Activated B cell treated with CpG ODN at 0.5 μM for 24 hours (primary cell): ENCODE results near the gene AGTR1. TPM values are rescaled to one million over a fixed set of nuclear protein-coding genes. Genes with fewer than 3 reads are reported as not detected.

Experiments used
- ATAC-seq: fragments of 200-7000 bp; cut with Tn5 transposase; one replicate; pipeline ENCODE4 v1.10.0; 2021; ENCODE audit warnings: low read depth, mild to moderate bottlenecking, moderate library complexity
- CTCF ChIA-PET: fragments of 350-600 bp; sonication (Branson Sonifier 250); formaldehyde crosslinking; loops from one replicate; lab custom pipeline; 2021; ENCODE audit warnings: antibody characterized with exemption; lab: Charles Lee
- POLR2A ChIA-PET: fragments of 350-600 bp; sonication (Branson Sonifier 250); formaldehyde crosslinking; loops from one replicate; lab custom pipeline; 2021; ENCODE audit warnings: antibody characterized with exemption; lab: Charles Lee
- DNase-seq: peaks from one replicate; pipeline ENCODE4 v3.0.0; 2022
- H3K27ac Mint-ChIP-seq: one replicate; pipeline ENCODE4 v1.8.0; 2020; ENCODE audit warnings: mixed read lengths
- H3K27me3 Mint-ChIP-seq: one replicate; pipeline ENCODE4 v1.8.0; 2021; ENCODE audit warnings: mixed read lengths
- H3K36me3 Mint-ChIP-seq: one replicate; pipeline ENCODE4 v1.8.0; 2021; ENCODE audit warnings: low read depth, mixed read lengths
- H3K4me1 Mint-ChIP-seq: one replicate; pipeline ENCODE4 v1.8.0; 2021; ENCODE audit warnings: mixed read lengths
- H3K4me3 Mint-ChIP-seq: one replicate; pipeline ENCODE4 v1.8.0; 2020; ENCODE audit warnings: mild to moderate bottlenecking, mixed read lengths
- H3K9me3 Mint-ChIP-seq: one replicate; pipeline ENCODE4 v1.8.0; 2020; ENCODE audit warnings: mixed read lengths
- intact Hi-C: fragments of 100-400 bp; cut with micrococcal nuclease; formaldehyde crosslinking; loops from one replicate; pipeline ENCODE4 v1.15.1; 2024
- total RNA-seq: library from RNA; stranded (reverse); gene quantifications from 2 replicates; pipeline ENCODE4 v1.2.3, GENCODE V29; 2022
- TF ChIP-seq, protein P1 (sequence below): fragments of 200-600 bp; IDR thresholded peaks from one replicate; pipeline ENCODE4 v1.8.0; 2022; ENCODE audit warnings: antibody characterized with exemption, mild to moderate bottlenecking

The AGTR1 gene
- total RNA-seq, 1 donor from 2014 or later, result not detected

DNA sequence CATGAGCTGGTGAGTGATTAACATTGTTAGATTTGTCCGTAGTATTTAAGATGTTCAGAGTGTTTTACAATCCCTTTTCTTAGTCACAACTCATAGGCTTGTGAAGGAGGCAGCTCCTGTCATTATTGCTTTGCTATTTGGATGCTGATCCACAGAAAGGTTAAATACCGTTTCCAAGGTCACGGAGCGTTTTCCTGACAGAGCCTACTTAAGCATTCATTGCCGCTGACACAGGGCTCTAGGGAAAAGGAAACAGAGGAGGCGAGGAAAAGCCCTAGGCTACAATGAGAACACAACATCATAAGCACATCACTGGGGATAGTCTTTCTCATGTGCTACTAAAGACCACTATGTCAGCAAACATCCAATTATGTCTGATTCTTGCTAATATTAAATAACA lies 91.4 kb downstream of the AGTR1 start:
- no peaks in the 10 kb centered on the region for H3K36me3 Mint-ChIP-seq
- H3K9me3 Mint-ChIP-seq, result no peaks in the 10 kb centered on the region
- H3K27me3 Mint-ChIP-seq, result peaks cover 1% of the 10 kb centered on the region
- ChIA-PET POLR2A (no interaction called here), CTCF (no interaction called here)
- TF ChIP-seq, protein P1, sequence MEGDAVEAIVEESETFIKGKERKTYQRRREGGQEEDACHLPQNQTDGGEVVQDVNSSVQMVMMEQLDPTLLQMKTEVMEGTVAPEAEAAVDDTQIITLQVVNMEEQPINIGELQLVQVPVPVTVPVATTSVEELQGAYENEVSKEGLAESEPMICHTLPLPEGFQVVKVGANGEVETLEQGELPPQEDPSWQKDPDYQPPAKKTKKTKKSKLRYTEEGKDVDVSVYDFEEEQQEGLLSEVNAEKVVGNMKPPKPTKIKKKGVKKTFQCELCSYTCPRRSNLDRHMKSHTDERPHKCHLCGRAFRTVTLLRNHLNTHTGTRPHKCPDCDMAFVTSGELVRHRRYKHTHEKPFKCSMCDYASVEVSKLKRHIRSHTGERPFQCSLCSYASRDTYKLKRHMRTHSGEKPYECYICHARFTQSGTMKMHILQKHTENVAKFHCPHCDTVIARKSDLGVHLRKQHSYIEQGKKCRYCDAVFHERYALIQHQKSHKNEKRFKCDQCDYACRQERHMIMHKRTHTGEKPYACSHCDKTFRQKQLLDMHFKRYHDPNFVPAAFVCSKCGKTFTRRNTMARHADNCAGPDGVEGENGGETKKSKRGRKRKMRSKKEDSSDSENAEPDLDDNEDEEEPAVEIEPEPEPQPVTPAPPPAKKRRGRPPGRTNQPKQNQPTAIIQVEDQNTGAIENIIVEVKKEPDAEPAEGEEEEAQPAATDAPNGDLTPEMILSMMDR, result no peak
- ATAC-seq, result no peak
- DNase-seq, result no peak
- intact Hi-C loops, result no loop called here
- no peak overlapping the region for H3K4me3 Mint-ChIP-seq
- H3K27ac Mint-ChIP-seq, result no peak overlapping the region
- H3K4me1 Mint-ChIP-seq, result no peaks in the 10 kb centered on the region

DNA sequence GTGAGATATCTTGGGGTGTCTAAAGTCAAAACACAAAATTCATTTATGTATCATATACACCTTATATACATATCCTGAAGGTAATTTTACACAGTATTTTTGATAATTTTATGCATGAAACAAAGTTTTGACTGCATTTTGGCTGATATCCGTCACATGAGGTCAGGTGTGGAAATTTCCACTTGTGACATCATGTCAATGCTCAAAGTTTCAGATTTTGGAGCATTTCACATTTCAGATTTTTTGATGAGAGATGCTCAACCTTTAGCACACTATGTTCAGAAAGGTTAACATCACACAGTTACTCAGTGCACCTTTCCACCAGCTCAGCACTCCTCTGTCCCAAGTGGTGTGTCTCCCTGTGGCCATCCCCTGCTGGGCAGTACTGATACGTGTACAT lies 92.2 kb downstream of the AGTR1 start:
- H3K27me3 Mint-ChIP-seq, result peaks cover 1% of the 10 kb centered on the region
- no peaks in the 10 kb centered on the region for H3K4me1 Mint-ChIP-seq
- no peaks in the 10 kb centered on the region for H3K9me3 Mint-ChIP-seq
- CTCF ChIA-PET, result no interaction called here
- H3K27ac Mint-ChIP-seq, result no peak overlapping the region
- TF ChIP-seq, protein P1, result no peak
- intact Hi-C loops, result no loop called here
- no peak for DNase-seq
- H3K4me3 Mint-ChIP-seq, result no peak overlapping the region
- no peak for ATAC-seq
- H3K36me3 Mint-ChIP-seq, result no peaks in the 10 kb centered on the region
- POLR2A ChIA-PET, result no interaction called here

DNA sequence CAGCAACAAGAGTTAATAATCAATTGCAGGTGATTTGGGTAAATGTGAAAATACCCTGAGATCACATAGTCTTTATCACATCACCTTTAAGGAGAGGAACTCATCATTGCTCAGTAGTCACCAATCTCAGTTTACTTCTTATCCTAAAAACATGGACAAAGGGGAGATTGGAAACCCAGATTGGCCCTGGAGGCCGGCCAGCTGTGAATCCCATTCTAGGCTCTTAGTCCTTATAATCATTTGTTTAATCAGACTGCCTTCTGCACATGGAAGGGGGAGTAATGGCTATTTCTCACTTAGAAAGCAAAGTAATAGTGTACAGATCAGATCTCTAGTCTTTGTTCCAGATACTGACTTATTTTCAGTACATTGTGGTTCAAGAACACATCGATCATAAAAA lies 92.7 kb downstream of the AGTR1 start:
- DNase-seq, result no peak
- Mint-ChIP-seq H3K27me3 (peaks cover 1% of the 10 kb centered on the region), H3K36me3 (no peaks in the 10 kb centered on the region), H3K9me3 (no peaks in the 10 kb centered on the region), H3K4me3 (no peak overlapping the region), H3K27ac (no peak overlapping the region), H3K4me1 (no peaks in the 10 kb centered on the region)
- POLR2A ChIA-PET, result no interaction called here
- no peak for ATAC-seq
- CTCF ChIA-PET, result no interaction called here
- TF ChIP-seq, protein P1, result no peak
- intact Hi-C loops, result no loop called here

DNA sequence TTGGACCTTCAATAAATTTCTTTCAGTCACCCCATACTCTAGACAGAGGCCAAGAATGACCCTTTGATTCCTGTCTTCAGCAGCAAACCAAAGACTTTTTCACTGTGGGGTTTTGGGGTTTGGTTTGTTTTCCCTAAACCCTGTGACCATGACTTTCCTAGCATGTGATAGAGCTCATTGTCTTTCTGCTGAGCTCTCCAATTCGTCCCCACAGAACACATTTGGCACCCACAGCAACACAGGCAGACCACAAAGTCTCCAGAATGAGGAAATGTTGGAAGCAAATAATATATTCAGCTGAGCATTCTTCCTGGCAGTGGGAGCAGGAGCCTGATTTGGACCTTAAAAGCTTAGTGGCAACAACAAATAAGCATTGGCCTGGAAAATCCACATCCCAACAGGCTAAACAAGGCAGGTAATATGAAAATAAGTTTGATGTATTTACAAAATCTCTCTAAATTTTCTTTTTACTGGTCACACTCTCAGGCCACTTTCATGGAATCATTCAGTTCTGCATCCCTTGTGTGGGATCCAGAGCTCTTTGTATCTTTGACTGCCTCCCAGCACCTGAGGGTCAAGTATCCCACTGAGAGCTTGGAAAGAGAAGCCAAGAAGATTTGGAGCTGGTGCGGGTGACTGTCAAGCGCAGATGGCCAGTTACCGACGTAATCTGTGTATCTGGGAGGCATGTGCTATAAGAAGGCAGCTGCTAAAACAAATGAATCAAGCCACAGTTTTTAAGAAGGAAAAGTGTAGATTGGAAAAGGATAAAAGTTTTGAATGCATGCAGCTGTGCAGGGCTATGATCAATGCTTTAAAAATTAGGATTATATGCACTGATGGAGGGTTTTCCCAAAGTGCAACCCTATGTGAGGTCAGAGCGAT lies 93.4 kb downstream of the AGTR1 start:
- POLR2A ChIA-PET, result no interaction called here
- Mint-ChIP-seq H3K4me1 (no peaks in the 10 kb centered on the region), H3K4me3 (no peak overlapping the region), H3K27me3 (peaks cover 1% of the 10 kb centered on the region), H3K27ac (no peak overlapping the region), H3K9me3 (no peaks in the 10 kb centered on the region), H3K36me3 (no peaks in the 10 kb centered on the region)
- TF ChIP-seq, protein P1, result no peak
- DNase-seq, result no peak
- intact Hi-C loops, result no loop called here
- CTCF ChIA-PET, result no interaction called here
- no peak for ATAC-seq

DNA sequence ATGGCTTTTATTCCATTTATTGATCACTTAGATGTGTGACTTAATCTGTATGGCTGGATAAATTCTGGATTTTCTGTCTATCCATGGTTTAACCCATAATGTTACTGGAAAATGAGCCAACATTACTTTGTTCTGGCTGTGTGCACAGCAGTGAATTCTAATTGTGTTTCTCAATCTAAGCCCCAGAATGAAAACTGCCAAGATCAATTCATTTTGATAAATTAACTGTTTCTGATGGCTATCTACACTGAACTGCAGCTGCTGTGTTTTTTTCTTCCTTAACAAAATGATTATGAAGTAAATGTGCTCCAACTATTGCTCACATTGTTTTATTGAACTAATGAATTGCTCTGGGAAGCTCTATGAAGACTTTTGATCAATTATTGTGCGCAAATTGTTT lies 94.2 kb downstream of the AGTR1 start:
- peaks cover 1% of the 10 kb centered on the region for H3K27me3 Mint-ChIP-seq
- H3K9me3 Mint-ChIP-seq, result no peaks in the 10 kb centered on the region
- CTCF ChIA-PET, result no interaction called here
- no peaks in the 10 kb centered on the region for H3K36me3 Mint-ChIP-seq
- no peak overlapping the region for H3K4me3 Mint-ChIP-seq
- POLR2A ChIA-PET, result no interaction called here
- TF ChIP-seq, protein P1, result no peak
- H3K27ac Mint-ChIP-seq, result no peak overlapping the region
- intact Hi-C loops, result no loop called here
- no peaks in the 10 kb centered on the region for H3K4me1 Mint-ChIP-seq
- ATAC-seq (no peak), DNase-seq (no peak)
